ENCODE results near the gene PLA2G4E. TPM values are rescaled to one million over a fixed set of nuclear protein-coding genes. Genes with fewer than 3 reads are reported as not detected.
A peak's percentile ranks its signal among the peaks of the same experiment; 100 is the strongest.

PLA2G4E gene
- total and polyA plus RNA-seq, 9 donors = 0.02 to 0.11 TPM; not detected in 7

DNA sequence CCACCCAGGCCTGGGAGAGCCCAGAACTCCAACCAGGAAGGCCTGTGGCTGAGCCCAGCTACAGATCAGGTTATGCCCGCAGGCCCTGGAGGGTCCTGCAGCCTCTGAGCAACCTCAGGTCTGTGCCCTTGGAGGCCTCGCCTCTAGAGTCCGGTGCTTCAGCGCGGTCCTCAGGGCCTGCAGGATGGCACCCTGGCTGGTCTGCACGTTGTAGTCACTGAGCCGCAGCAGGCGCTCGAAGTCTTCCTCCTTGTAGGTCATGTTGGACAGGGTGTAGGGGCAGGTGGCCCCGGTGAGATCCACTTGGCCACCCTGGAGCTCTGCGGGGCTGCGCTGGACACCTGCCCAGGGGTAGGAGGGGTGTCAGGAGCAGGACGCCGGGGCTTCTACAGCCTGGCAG is 47.8 kb upstream of the PLA2G4E start:
- no peak for TF ChIP-seq EP300 (IDR thresholded peaks at IDR 0.05)
- TF ChIP-seq CTCF (IDR thresholded peaks at IDR 0.05) = no peak
- no peak for TF ChIP-seq POLR2A (IDR thresholded peaks at IDR 0.05)
- 92 to 95% (median 94%) methylated on average over 14 of the region's 14 CpGs for WGBS, 3 donors
- intact Hi-C loops (cut with DNase I) = no loop called here

GRCh38 chr15:42066764-42067415 is 46.0 kb upstream of the PLA2G4E start:
- intact Hi-C loops (cut with DNase I) = no loop called here
- Histone ChIP-seq H3K4me1 (ENCODE audit: insufficient read depth) (no peaks in the 10 kb centered on the region), H3K27ac (no peak overlapping the region), H3K27me3 (no peaks in the 10 kb centered on the region), H3K36me3 (no peaks in the 10 kb centered on the region), H3K4me3 (no peak overlapping the region), H3K9me3 (no peaks in the 10 kb centered on the region)
- WGBS, 3 donors = 30 to 33% (median 32%) methylated on average over 10 of the region's 10 CpGs
- TF ChIP-seq POLR2A (IDR thresholded peaks at IDR 0.05) = no peak
- no peak for DNase-seq

More for the DNA sequence above, 47.8 kb upstream of the PLA2G4E start:
- DNase-seq = no peak
- Histone ChIP-seq H3K27ac (no peak overlapping the region), H3K27me3 (no peaks in the 10 kb centered on the region), H3K4me3 (no peak overlapping the region), H3K4me1 (ENCODE audit: insufficient read depth) (no peaks in the 10 kb centered on the region), H3K36me3 (no peaks in the 10 kb centered on the region), H3K9me3 (no peaks in the 10 kb centered on the region)

DNA sequence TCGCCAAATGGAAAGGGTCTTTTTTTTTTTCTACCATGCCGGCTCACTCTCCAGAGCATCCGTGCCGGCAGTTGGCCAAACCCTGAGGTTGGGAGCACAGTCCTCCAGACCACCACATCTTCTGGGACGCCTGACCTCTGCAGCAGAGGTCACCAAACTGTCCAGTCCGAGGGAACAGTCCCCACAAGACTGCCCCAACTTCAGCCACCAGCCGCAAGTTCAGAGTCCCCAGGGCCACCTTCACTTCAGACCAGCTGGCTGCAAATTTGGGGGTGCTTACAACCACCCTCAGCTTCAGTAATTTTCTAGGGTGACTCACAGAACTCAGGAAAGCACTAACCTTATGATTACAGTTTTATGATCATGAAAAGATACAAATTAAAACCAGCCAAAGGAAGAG is 44.6 kb upstream of the PLA2G4E start:
- no peaks in the 10 kb centered on the region for H3K27me3 ChIP-seq
- H3K4me3 ChIP-seq = no peak overlapping the region
- WGBS, 3 donors = 33 to 39% (median 37%) methylated on average over 7 of the region's 7 CpGs
- no peaks in the 10 kb centered on the region for H3K4me1 ChIP-seq (ENCODE audit: insufficient read depth)
- no peaks in the 10 kb centered on the region for H3K36me3 ChIP-seq
- TF ChIP-seq CTCF (IDR thresholded peaks at IDR 0.05) = no peak
- no peak for TF ChIP-seq POLR2A (IDR thresholded peaks at IDR 0.05)
- no peak for TF ChIP-seq EP300 (IDR thresholded peaks at IDR 0.05)
- intact Hi-C loops (cut with DNase I) = no loop called here
- H3K9me3 ChIP-seq = no peaks in the 10 kb centered on the region
- DNase-seq = no peak
- H3K27ac ChIP-seq = no peak overlapping the region

DNA sequence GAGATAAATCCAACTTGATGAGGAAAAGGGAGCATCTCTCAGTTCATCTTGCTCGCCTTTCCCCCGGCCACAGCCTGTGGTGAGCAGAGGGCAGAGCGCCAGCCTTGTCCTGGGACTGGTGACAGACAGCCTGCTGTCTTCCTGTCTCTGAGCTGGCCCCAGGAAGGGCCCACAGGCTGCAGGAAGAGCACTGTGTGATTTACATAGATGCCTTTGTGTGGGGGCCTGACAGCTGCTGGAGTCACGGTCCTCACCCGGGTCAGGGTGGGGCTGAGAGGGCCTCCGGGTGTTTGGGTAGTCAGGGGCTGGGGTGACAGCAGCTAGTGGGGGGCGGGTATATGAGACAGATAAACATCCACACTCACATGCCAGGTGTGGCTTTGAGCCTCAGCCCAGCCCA is 44.2 kb upstream of the PLA2G4E start:
- DNase-seq = no peak
- Histone ChIP-seq H3K27ac (no peak overlapping the region), H3K27me3 (no peaks in the 10 kb centered on the region), H3K4me3 (no peak overlapping the region), H3K9me3 (no peaks in the 10 kb centered on the region), H3K4me1 (ENCODE audit: insufficient read depth) (no peaks in the 10 kb centered on the region), H3K36me3 (no peaks in the 10 kb centered on the region)
- WGBS, 3 donors = 28 to 36% (median 35%) methylated on average over 7 of the region's 7 CpGs
- TF ChIP-seq POLR2A (IDR thresholded peaks at IDR 0.05) (no peak), EP300 (IDR thresholded peaks at IDR 0.05) (no peak), CTCF (IDR thresholded peaks at IDR 0.05) (no peak)
- intact Hi-C loops (cut with DNase I) = no loop called here

DNA sequence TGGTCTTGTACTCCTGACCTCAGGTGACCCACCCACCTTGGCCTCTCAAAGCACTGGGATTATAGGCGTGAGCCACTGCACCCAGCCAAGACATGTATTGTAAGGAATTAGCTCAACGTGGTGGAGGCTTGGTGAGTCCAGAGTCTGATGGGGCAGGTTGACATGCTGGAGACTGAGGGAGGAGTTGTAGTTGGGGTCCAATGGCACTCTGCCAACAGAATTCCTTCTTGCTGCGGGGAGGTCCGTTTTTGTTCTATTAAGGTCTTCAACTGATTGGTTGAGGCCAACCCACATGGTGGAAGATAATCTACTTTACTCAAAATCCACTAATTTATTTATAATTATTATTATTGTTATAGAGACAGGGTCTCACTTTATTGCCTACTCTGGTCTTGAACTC is 43.4 kb upstream of the PLA2G4E start:
- Histone ChIP-seq H3K27ac (no peak overlapping the region), H3K4me1 (ENCODE audit: insufficient read depth) (no peaks in the 10 kb centered on the region), H3K27me3 (no peaks in the 10 kb centered on the region), H3K9me3 (no peaks in the 10 kb centered on the region), H3K4me3 (no peak overlapping the region), H3K36me3 (no peaks in the 10 kb centered on the region)
- peak in 1 of 5 donors; percentile 4 for DNase-seq
- intact Hi-C loops (cut with DNase I) = no loop called here
- TF ChIP-seq EP300 (IDR thresholded peaks at IDR 0.05) (no peak), CTCF (IDR thresholded peaks at IDR 0.05) (no peak), POLR2A (IDR thresholded peaks at IDR 0.05) (no peak)
- 66 to 73% (median 69%) methylated on average over 4 of the region's 4 CpGs for whole genome bisulfite sequencing, 3 donors
